ENCODE results near the gene CLSTN1.
A peak's percentile ranks its signal among the peaks of the same experiment; 100 is the strongest.
"Not testable (repeated sequence)": the region's sequence is repeated elsewhere in the genome, so short reads cannot be mapped to it uniquely, and the experiment has no call there.

CLSTN1 gene

DNA sequence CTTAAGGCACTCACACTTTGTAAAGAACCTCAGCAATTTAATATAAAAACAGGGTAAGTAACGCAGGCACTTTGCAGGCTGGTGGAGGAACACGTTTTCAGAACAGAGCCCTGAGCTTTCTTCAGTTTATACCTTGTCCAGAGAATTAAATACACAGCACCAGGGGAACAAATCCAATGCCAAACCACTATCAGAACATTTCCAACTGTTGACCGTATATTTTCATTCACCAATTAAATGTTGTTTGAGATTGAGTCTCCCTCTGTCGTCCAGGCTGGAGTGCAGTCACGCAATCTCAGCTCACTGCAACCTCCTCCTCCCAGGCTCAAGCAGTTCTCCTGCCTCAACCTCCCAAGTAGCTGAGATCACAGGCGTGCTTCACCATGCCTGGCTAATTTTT is 29.7 kb downstream of the CLSTN1 start:
- no peak for DNase-seq

DNA sequence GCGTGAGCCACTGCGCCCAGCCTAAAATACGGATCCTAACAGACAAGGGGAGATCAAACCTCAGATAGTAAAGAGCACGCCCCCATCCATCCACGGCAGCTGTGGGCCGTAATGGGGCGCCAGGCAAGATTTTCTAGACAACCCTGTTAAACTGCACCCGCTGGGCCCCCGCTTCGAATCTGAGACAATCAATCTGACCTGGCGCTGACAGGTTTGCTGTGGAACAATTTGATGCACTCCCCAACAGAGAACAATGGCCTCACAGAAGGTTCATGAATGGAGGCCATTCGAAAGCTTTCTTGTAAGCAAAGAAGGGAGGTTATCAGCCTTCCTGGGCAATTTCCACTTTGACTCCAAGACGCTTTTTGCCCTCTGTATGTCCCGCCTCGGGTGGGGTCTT is 30.5 kb downstream of the CLSTN1 start:
- DNase-seq: no peak

DNA sequence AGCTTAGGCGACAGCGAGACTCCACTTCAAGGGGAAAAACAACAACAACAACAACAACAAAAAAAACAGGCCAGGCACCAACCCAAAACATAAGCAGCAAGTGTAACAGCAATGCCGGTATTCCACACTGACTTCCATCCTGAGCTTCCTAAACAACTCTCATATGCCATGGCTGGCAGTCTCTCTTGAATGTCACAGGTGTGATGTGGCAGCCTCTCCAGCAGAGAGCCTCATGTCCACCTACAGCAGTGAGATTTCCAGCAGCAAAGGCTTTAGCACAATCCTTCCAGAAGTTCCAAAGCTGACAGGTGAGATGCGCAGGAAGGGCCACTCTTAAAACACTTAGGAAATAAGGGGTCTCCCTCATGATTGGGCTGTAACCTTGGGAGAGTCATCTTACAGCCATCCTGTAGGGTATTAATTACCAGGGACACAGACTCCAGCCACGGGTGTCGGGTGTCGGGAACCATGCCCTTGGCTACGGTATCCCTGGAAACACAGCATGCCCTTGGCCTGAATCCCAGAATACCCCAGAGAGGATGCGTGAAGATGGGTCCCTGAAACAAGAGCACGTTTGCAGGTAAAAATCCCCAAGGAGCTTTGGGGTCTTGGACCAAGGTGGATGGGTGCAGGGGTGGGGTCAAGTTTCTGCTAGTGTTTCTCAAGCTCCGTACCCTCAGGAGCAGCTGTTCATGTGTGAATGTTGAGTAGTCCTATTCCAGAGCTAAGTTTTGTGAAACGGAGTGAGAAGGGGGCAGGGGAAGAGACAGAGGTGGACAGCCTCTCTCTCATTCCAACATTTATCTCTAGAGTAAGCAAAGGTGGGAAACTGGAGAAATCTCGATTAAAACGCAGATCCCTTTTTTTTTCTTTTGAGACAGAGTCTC is 31.4 kb downstream of the CLSTN1 start:
- DNase-seq: peak; percentile 98

DNA sequence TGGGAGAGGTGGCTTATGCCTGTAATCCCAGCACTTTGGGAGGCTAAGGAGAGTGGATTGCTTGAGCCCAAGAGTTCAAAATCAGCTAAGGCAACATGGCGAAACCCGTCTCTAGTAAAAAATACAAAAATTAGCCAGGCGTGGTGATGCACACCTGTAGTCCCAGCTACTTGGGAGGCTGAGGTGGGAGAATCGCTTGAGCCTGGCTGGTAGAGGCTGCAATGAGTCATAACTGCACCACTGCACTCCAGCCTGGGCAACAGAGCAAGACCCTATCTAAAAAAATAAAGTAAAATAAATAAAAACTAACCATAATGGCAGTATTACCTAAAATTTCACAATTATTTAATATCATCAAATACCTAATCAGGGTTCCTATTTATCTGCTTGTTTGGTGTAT is 34.1 kb downstream of the CLSTN1 start:
- not testable (repeated sequence) for DNase-seq

DNA sequence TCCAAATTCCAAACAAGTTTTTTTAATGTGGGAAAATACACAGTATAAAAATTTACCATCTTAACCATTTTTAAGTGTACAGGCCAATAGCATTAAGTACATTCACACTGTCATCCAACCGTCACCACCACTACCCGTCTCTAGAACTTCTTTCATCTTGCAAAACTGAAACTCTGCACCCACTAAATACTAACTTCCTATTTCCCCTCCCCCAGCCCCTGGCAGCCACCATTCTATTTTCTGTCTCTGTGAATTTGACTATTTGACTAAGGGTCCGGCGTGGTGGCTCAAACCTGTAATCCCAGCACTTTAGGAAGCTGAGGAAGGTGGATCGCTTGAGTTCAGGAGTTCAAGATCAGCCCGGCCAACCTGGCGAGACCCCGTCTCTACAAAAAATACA is 36.1 kb downstream of the CLSTN1 start:
- DNase-seq: no peak

DNA sequence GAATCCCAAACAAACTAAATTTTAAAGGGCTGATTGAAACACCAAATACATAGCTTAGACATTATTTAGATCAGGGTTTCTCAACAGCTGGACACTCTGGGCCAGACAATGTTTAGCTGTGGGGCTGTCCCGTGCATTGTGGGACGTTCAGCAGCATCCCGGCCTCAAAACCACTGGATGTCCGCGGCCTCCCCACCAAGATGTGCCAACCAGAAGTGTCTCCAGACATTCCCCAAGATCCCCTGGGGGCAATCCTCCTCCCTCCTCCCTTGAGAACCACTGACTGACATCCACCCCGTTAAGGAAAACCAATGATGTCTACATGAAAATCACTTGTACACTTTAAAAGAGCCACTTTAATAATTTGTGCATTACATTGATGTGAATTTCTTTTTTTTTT is 38.4 kb downstream of the CLSTN1 start:
- no peak for DNase-seq

DNA sequence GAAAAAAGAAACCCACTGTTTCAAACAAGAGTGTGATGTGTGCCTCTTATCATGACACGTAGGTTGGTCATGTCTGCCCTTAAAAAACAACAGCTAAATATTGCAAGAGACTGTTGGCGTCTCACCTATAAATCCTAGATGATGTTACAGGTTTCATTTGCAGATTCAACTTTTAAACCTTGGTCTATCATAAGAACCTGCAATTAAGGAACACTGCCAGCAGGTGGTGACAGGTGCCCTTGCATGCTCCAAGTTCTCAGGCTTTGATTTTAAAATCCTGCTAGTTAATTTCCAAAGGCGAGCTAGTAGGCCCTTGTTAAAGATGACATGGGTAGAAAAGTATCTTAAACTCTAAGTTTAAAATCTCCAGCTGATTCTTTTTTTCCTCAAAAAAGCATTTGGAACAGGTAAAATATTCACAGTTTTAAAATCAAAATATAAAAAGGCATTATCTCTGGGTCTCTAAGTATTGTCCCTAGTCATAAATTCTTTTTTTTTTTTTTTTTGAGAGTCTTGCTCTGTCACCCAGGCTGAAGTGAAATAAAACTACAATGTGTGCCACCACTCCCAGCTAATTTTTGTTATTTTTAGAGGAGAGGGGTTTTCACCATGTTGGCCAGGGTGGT is 39.1 kb downstream of the CLSTN1 start:
- peak; percentile 66 for DNase-seq

DNA sequence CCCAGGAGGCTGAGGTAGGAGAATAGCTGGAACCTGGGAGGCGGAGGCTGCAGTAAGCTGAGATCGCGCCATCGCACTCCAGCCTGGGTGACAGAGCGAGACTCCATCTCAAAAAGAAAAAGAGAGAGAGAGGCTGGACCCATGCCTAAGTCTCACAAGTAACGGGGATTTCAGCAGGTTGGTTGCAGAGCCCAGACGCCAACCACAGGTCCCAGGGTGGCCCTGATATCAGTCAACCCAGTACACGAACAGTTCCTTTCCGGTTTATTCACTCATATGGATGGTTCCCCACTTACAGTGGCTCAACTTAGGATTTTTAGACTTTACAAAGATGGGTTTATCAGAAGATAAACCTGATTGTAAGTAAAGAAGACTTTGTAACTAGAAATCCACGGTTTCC is 40.9 kb downstream of the CLSTN1 start:
- no peak for DNase-seq

DNA sequence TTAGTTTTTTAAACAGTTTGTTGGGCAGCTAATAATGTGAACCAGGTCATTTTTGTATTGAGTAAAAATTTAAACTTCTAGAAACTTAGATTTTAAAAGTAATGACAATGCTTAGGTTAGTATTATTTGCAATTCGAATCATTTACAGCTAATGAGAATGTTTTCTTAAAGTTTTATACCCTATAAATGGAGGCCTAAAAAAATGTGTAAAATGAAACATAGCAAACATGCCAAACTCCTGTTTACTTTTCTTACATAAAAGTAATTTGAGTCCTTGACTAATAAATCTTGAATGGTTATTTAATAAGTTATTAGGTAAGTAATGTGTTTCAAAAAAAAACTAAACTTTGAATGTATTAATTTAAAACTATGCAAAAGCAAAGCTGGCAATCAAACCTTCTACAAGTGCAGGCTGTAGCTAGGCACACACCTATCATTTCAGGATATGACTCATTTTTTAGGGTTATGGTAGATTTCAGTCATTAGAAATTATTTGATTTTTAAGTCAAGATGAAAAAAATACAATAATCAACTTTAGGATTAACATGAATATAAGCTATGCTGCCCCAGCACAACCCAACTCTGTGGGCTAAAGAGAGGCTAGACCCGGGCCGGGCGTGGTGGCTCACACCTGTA is 41.5 kb downstream of the CLSTN1 start:
- no peak for DNase-seq

DNA sequence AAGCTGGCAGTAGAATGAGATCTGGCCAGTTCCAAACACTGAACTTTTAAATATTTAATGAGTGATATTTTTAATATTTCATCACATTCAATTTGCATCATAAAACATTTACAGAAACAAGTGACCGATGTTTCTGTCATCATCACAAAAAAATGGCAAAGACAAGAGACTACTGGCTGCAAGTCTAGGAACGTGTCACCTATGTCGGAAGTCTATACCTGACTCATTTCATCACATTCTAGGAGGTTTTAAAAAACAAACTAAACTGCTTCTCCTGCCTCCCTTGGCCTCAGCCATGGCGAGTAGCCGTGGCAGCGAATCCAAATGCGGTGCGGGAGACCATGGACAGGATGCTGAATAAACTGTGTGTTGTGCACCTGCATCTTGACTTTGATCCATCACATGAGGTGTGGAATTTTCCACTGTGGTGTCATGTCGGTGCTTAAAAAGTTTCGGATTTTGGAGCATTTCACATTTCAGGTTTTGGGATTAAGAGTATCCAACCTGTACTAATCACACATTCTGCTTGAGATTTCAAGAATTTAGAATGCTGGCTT is 43.1 kb downstream of the CLSTN1 start:
- DNase-seq: no peak

DNA sequence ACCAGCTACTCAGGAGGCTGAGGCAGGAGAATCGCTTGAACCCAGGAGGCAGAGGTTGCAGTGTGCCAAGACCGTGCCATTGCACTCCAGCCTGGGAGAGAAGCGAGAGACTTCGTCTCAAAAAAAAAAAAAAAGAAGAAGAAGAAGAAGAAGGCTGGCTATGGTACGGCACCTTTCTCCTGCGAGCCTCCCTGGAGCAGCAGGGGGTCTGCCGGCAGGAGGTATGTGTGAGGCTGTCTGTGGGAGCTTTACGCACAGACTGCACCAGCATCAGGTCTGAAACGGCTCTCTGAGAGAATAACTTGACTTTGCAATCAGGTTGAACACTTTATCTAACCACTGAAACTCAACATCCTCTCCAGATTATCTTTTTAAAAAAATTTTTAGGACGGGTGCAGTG is 44.9 kb downstream of the CLSTN1 start:
- no peak for DNase-seq

DNA sequence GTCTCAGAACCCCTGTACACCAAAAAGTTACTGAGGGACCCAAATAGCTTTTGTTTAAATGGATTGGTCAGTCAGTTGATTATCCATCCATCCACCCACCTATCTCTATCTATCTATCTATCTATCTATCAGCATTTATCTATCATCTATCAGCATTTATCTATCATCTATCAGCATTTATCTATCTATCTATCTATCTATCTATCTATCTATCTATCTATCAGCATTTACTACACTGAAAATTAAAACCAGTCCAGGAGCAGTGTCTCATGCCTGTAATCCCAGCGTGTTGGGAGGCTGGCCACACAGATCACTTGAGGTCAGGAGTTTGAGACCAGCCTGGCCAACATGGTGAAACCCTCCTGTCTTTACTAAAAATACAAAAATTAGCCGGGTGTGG is 47.1 kb downstream of the CLSTN1 start:
- DNase-seq: no peak

DNA sequence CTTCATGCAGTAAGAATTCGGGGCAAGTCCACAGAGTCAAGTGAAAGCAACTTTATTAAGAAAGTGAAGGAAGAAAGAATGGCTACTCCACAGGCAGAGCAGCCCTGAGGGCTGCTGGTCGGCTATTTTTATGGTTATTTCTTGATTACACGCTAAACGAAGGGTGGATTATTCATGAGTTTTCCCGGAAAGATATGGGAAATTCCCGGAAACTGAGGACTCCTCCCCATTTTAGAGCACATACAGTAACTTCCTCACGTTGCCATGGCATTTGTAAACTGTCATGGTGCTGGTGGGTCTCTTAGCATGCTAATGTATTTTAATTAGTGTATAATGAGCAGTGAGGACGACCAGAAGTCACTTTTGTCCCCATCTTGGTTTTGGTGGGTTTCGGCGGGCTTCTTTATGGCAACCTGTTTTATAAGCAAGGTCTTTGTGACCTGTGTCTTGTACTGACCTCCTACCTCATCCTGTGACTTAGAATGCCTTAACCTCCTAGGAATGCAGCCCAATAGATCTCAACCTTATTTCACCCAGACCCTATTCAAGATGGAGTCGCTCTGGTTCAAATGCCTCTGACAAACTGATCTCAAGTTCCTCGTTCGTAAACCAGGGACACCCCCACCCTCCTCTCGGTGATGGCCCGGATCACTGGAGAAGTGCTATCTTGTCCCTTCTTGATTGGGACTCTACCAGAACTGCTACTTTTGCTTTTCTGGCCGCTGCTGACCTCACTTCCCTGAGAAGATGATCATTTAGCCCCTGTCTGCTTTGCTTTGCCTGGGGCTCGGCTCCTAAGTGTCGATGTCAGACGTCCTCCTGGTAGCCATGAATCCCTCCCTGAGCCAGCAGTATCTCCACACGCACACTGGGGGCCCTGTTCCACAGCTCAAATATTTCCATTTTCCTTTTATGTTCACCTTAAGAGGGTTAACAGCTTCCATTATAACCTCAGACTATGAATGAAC is 48.8 kb downstream of the CLSTN1 start:
- DNase-seq: no peak

DNA sequence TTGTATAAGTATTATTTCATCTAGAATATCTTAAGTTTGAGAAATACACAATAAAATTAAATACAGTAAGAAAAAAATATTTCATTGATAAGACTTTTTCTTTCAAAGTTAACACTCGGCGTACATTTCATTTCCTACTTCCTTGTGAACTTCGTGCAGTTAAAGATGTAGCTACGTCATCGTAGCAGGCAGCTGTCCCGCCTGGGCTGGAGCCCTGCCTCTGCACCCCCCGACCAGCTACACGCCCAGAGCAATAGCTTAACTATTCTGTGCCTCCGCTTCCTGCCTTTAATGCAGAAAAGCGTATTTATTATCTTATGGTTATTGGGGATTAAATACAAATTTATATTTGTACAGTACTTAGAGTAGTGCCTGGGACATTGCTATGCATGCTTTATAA is 53.5 kb downstream of the CLSTN1 start:
- no peak for DNase-seq

DNA sequence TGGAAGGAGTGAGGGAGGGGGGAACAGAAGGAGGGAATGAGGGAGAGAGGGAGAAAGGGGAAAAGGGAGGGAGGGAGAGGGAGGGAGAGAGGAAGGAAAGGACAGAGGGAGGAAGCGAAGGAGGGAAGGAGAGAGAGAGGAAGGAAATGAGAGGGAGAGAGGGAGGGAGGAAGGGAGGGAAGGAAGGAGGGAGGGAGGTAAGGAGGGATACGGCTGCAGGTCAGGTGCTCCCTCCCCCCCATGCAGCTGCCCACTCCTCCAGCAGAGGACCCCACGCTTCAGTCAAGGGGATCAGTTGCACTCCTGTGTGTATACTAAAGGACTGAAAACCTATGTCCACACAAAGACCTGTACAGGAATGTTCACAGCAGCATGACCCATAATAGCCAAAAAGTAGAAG is 54.8 kb downstream of the CLSTN1 start:
- no peak for DNase-seq

DNA sequence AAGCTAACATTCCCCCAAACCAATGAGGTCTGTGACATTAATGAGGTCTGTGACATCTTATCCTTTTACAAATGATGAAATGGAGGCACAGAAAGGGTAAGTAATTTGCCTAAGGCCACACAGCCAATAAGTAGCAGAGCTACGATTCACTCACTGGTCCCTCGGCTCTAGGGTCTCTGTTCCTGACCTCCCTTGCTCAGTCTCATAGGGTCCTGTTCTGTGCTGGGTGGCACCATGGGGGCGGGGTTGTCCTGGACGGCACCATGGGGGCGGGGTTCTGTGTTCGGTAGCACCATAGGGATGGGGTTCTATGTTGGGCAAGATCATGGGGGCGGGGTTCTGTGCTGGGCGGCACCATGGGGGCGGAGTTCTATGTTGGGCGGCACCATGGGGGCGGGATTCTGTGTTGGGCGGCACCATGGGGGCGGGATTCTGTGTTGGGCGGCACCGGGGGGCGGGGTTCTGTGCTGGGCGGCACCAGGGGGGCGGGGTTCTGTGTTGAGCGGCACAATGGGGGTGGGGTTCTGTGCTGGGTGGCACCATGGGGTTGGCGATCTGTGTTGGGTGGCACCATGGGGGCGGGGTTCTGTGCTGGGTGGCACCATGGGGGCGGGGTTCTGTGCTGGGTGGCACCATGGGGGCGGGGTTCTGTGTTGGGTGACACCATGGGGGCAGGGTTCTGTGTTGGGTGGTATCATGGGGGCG is 55.6 kb downstream of the CLSTN1 start:
- no peak for DNase-seq

DNA sequence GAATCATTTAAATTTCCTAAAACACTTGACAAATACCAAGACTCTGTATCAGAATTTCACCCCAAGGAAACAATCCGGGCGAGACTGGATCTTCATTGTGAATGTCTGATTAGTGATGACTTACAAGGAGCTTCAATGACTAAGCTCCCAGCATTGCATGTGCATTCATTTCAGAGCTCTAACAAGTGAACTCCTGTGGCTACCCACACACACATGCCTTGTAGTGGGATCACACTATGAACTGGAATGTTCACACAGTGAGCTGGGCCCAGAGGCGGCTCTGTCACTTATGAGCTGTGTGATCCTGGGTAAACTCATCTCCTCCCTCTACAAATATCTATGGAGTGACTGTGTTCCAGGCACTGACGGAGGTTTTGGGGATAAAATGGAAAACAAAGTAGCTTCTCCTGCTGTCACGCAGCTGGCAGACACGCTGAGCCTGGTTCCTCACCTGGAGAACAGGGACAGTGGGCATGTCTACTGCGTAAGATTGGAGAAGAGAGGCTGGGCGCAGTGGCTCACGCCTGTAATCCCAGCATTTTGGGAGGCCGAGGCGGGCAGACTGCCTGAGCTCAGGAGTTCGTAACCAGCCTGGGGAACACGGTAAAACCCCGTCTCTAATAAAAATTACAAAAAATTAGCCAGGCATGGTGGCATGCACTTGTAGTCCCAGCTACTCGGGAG is 56.9 kb downstream of the CLSTN1 start:
- DNase-seq: no peak

DNA sequence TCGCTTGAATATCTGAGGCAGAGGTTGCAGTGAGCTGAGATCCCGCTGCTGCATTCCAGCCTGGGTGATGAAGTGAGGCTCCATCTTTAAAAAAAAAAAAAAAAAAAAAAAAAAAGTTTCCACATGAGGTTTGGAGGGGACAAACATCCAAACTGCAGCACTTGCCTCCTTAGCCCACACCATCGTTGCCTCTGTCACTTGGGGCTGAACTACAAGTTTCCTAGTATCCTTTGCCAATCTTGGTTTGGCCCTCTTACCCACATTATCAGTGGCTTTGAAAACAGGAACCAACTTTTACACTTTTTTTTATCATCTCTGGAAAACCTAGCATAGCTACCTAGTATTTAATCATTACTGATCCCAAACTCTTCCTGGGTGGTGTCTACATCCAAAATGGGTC is 59.2 kb downstream of the CLSTN1 start:
- DNase-seq: no peak

DNA sequence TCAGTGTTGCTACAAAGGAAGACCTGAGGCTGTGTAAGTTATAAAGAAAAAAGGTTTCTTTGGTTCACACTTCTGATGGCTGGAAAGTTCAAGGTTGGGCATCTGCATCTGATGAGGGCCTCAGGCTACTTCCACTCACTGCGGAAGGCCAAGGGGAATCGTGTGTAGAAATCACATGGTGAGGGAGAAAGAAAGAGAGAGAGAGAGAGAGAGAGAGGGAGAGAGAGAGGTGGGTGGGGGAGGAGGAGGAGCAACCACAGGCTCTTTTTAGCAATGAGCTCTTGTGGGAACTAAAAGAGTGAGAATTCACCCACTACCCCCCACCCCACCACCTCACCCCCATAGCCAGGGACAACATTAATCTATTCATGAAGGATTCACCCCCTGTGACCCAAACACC is 59.9 kb downstream of the CLSTN1 start:
- no peak for DNase-seq

DNA sequence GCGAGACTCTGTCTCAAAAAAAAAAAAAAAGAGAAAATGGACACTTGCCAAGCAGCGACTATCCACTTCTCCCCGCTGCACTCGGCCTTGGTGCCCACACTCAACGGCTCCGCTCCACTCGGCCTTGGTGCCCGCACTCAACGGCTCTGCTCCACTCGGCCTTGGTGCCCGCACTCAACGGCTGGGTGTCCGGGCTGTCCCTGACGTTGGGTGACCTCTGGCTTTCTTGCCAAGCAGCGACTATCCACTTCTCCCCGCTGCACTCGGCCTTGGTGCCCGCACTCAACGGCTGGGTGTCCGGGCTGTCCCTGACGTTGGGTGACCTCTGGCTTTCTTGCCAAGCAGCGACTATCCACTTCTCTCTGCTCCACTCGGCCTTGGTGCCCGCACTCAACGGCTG is 61.3 kb downstream of the CLSTN1 start:
- DNase-seq: not testable (repeated sequence)

DNA sequence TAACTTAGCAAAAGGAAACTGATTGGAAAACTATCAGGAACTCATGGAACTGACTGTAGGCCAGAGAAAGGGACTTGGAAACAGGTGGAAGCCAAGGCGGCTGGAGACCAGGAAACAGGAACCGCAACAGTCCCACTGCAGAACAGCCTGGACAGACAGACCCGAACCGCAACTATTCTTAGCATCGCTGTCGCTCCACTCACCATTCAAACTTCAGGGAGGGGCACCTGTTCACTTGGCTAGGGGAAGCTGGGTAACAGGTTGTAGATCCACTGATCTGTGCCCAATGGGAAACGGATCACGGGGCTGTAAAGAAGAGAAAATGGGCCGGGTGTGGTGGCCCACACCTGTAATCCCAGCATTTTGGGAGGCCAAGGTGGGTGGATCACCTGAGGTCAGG is 61.9 kb downstream of the CLSTN1 start:
- DNase-seq: no peak
